RPMI7951 (cell line): ENCODE measurements around the gene CAMTA1. TPM values are rescaled to one million over a fixed set of nuclear protein-coding genes. Genes with fewer than 3 reads are reported as not detected.

ENCODE experiments used
- DNase-seq: peaks from one replicate; pipeline ENCODE4 v3.0.0-alpha.2; 2012; ENCODE audit warnings: low read depth
- total RNA-seq: library from RNA; depleted of rRNA; stranded (reverse); fragments of >200 nt; shearing (Covaris generic); gene quantifications from 2 replicates; pipeline ENCODE4 v1.2.3, GENCODE V29; 2014

CAMTA1 gene
- total RNA-seq, 1 experiment from 2014 or later: 91.0 TPM

DNA sequence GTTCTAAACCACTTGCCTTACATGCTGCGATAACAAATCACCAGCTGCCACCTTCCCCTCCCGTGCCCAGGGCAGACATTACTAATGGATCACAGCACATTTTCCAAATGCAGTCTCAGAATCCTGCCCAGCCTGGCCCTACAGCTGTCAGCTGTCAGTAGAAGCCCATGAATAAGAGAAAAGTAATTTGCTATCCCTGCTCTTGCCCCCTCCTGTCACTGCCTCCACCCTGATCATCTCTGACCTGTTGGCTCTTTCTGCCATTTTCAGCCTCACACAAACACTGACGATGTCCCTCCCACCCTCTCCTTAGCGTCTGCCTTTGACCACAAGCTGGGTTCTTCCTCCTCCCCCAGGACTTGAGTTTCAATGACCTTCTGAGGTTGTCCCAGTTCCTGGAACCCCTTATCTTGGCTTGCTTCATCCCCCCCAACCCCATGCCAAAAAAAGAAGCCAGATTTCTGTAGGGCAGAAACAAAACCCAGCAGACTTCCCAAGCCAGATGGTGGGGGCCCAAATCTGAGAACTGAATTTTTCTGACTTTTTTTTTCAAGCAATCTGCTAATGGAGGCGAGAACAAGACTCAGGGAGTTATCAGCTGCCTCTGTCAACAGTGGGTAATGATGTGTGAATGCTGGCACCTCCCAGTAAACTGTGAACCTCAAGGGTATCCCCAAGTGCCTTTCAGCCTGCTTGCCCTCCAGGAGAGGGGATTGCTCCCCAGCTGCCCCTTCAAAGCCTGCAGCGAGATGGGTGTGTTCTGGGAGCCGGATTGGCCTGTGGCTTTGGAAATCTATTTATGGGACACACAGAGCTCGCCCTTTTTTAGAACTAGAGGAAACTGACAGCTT, 769.4 kb downstream of the CAMTA1 start:
- peak; percentile 24 for DNase-seq

DNA sequence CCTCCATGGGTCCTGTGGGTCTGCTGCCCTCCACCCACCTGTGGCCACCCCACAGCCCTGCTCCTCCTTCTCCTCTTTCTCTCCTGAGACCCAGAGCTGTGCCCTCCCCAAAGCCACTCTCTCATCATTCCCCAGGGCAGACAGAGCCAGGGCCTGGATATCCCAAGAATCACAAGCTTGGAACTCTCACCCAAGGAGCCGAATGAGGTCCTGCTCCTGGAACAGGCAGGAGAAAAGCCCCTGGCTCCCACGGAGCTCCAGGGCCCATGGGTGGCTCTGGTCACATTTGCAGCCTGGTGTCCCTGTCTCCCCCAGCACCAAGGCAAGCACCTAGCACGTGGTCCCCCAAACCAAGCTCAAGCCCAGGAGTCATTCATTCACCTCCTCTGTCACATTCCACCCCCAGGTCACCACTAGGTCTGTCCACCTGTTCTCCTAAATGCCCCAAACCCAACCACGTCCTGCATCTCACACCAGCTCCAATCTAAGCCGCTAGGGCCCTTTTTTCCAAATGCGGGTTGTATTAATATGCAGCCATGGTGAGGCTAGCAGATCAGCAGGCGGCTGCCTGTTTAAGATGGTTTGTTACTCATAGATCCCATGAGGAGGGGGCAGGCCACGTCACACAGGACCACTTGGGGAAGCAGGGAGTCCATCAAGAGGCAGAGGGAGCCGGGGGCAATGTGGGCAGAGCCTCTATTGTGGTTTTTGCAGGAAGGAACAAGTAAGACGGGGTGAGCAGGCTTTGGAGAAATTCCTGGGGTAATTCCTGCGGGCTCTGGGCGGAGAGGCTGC, 770.3 kb downstream of the CAMTA1 start:
- peak; percentile 68 for DNase-seq

GRCh38 chr1:7557301-7557891, 772.1 kb downstream of the CAMTA1 start:
- no peak for DNase-seq

GRCh38 chr1:7558041-7558461, 772.8 kb downstream of the CAMTA1 start:
- DNase-seq: no peak

GRCh38 chr1:7558481-7558880, 773.2 kb downstream of the CAMTA1 start:
- no peak for DNase-seq

GRCh38 chr1:7558921-7559869, 773.9 kb downstream of the CAMTA1 start:
- no peak for DNase-seq

DNA sequence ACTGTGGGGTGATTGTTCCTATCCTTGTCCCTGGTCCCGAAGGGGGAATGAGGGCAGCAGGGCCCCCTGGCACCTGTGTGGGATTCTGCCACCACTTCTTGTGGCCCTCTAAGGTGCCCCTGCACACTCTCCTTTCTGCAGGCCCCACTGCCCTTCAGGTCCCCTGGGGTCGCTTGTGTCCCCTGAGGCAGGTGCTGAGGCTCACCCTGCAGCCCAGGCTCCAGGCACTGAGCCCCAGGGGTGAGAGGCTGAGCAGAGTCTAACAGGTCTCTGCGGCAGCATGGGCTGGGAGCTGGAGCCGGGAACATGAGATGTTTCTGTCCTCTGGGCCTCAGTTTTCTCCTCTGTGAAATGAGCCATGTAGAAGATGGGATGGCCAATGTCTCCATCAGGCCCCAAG, 774.9 kb downstream of the CAMTA1 start:
- DNase-seq: no peak

DNA sequence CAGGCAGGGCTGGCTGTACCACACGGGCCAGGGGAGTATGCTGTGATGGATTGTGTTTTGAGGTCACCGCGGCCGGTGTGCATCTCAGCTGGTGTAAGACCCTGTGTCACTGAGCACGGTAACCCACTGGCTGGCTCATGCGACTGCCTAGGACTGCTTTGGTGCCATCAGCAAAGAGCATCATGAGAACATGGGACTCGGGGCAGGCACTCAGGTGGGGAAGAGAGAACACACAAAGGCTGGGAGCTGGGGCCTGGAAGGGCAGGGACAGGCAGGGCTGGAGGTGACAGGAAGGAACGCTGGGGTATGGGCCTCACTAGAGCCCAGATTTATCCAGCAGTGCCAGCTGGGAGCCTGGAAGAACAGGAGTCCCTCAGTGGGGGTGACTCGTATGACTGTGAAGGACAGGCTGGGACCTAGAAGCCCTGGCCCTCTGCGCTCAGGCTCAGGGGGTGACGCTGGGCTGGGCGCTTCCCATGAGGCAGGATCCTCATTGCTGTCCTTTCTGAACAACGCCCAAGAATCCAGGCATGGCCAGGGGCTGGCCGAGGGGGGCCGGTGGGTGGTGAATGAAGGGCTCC, 775.4 kb downstream of the CAMTA1 start:
- no peak for DNase-seq

- DNase-seq: peak; percentile 28
Observed at GRCh38 chr1:7561331-7561921, 776.2 kb downstream of the CAMTA1 start.

GRCh38 chr1:7561936-7562728, 776.9 kb downstream of the CAMTA1 start:
- DNase-seq: no peak

DNA sequence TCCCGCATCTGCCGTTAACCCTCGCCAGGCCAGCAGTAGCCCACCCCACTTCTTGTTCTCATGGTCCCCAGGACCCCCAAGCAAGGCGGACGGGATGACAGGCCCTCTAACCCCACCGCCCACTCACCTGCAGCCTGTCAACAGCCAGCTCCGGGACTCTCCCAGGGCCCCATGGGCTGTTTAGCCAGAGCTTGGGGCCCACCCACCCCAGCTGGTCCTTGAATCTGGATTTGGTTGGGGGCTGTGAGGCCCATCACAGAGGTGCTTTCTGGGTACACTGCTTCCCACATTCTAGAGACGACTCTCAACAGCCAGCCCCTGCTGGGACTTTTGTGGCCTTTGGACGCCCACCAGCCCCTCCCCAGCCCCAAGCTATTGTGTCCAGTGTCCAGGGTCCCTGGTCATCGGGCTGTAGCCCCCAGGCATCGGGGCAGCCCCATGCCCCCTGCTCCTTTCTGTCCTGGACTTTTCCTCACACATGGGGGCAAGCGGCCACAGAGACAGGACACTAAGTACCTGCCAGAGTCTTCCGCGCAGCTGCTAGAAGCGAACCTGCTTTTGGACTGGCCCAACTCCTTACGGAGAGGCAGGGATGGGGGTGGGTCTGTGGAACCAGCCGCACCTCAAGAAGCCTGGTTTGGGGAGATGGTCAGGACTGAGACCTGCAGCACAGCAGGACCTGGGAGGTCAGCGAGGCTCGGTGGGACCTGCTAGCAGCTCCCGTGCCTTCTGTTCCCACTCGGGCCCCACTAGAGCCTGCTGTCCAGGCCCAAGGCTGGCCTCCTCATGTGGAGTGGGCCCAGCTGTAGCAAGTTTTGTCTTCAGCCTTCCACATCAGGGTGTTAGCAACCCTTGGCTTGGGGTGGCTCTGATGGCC, 777.7 kb downstream of the CAMTA1 start:
- no peak for DNase-seq

DNA sequence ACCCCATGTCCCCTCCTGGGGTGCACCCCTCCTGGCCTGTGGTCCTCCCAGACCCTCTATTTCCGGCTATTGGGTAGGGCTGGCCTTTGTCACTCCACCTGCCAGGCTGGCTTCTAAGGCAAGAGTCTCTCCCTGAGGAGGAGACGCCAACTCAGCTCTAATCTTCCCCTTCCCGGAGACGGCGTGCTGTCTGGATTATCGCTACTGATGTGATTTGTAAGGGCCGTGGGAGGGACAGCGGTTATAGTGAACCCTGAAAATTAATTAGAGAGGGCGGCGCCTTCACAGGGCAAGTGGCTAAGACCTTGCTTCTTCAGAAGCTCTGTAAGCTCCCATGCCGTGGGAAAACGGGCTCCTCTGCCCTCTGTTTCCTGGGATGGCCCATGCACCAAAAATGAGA, 778.9 kb downstream of the CAMTA1 start:
- no peak for DNase-seq

DNA sequence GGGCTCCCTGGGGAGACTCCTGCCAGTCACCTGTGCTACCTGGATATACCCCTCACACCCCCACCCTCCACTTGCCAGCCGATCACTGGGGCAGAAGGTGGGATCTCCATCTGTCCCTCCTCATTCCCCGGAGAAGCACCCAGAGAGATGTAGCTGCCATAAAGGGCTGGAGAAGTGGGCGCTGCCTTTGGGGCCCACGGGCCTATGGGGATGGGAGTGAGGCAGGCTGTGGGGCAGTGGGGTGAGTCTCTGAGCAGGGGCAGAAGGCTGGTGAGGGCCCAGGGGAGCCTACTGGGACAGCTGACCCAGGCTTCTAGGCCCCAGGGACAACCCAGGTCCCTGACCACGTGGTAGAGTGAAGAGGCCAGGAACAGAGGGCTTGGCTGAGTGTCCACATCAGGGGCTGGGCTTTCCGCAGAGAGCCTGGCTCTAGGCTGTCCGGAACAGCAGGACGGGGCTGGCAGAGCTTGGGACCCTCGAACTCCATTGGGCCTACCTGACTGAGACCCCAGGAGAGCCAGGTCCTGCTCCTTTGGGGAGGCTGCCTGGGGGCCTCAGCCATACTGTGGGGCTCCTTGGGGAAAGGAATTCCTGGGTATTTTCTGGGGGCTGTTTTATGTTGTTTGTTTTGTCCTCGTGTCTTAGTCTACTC, 780.0 kb downstream of the CAMTA1 start:
- DNase-seq: no peak

GRCh38 chr1:7566417-7567375, 781.4 kb downstream of the CAMTA1 start:
- DNase-seq: no peak

- DNase-seq: no peak
Observed at GRCh38 chr1:7567376-7567775, 782.1 kb downstream of the CAMTA1 start.

DNA sequence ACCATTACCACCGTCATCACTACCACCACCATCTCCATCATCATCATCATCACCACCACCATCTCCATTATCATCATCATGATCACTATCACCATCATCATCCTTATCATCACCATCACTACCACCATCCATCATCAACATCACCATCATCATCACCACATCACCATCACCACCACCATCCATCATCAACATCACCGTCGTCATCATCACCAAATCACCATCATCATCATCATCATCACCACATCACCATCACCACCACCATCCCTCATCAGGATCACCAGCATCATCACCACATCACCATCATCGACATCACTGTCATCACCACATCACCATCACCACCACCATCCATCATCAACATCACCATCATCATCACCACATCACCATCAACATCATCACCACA, 782.8 kb downstream of the CAMTA1 start:
- no peak for DNase-seq

DNA sequence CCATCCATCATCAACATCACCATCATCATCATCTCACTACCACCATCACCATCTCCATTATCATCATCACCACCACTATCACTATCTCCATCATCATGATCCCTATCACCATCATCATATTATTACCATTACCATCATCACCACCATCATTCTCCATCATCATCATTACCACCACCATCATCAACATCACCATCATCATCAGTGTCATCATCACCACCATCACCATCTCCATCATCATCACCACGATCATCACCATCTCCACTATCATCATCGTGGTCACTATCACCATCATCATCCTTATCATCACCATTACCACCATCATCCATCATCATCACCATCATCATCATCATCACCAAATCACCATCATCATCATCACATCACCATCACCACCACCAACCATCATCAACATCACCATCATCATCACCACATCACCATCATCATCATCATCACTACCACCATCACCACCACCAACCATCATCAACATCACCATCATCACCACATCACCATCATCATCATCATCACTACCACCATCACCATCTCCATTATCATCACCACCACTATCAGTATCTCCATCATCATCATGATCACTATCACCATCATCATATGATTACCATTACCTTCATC, 783.8 kb downstream of the CAMTA1 start:
- no peak for DNase-seq
